ENCODE results near the gene ALKBH5.

DNA sequence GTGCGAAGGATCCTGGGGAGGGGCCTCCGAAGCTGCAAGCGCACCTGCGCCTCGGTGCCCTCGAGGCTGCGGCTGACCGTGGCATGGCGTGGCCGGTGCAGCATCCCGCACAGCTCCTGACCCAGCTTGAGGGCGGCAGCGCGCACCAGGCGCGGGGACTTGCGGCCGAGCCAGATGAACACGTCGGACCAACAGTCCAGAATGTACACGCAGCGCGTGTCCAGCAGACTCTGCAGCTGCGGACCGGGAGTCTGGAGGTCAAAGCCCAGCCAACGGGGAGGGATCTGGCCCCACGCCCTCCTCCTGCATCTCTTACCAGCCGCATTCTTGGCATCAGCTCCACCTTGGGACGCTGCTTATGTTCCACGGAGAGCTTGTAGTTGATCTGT, 64.0 kb downstream of the ALKBH5 start:
- TF ChIP-seq, protein P1, sequence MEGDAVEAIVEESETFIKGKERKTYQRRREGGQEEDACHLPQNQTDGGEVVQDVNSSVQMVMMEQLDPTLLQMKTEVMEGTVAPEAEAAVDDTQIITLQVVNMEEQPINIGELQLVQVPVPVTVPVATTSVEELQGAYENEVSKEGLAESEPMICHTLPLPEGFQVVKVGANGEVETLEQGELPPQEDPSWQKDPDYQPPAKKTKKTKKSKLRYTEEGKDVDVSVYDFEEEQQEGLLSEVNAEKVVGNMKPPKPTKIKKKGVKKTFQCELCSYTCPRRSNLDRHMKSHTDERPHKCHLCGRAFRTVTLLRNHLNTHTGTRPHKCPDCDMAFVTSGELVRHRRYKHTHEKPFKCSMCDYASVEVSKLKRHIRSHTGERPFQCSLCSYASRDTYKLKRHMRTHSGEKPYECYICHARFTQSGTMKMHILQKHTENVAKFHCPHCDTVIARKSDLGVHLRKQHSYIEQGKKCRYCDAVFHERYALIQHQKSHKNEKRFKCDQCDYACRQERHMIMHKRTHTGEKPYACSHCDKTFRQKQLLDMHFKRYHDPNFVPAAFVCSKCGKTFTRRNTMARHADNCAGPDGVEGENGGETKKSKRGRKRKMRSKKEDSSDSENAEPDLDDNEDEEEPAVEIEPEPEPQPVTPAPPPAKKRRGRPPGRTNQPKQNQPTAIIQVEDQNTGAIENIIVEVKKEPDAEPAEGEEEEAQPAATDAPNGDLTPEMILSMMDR (IDR thresholded peaks at IDR 0.05), result no peak
- no peak for TF ChIP-seq POLR2A (IDR thresholded peaks at IDR 0.05)
